HG02970 (cell line): Measurements from ENCODE around the gene HOXA4.

Source experiments
- ATAC-seq: cut with Tn5 transposase; IDR thresholded peaks from one replicate; pipeline ENCODE4 v1.9.1; 2021; ENCODE audit warnings: mild to moderate bottlenecking, moderate library complexity, moderate number of reproducible peaks; ENCODE audit not compliant: unreplicated experiment, low FRiP score

The HOXA4 gene

DNA sequence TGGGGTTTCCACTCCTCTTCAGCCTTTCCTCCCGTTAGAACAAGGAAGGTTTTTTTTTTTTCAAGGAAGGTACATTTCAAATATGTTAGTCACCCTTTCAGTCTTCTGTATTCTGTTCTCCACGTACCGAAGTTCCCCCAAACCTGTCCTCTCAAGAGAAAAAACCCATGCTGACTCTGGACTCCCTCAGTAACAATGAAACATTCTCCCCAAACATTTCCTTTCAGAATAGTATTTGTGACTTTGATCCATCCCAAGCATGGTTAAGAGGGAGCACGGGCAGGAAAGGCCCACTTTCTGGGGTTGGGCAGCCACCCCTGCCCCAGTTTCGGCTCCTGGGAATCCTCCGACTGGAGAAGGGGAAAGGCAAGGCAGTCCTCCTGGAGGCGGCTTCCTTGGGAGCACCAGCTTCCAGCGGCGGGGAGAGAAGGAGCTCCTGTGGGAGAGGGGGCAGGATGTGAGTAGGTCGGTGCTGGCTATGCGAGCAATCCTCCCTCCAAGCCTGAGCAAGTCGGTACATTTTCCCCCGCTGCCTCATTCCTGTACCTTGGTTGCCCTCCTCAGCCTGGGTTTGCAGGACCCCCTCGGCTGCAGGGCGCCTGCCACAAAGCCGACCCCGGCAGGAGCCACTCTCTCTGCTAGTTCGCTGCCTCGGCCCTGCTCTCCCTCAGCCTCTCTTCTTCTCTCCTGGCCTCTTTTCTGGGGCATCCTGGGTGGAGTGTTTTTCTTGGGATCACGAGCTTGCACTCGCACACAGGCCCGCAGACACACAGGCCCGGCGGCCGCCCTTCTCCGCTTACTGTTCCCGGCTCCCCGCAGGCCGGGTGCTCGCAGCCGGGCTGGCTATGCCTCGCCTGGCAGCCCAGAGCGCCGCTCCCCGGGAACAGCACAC, 32.6 kb downstream of the HOXA4 start:
- no peak for ATAC-seq

DNA sequence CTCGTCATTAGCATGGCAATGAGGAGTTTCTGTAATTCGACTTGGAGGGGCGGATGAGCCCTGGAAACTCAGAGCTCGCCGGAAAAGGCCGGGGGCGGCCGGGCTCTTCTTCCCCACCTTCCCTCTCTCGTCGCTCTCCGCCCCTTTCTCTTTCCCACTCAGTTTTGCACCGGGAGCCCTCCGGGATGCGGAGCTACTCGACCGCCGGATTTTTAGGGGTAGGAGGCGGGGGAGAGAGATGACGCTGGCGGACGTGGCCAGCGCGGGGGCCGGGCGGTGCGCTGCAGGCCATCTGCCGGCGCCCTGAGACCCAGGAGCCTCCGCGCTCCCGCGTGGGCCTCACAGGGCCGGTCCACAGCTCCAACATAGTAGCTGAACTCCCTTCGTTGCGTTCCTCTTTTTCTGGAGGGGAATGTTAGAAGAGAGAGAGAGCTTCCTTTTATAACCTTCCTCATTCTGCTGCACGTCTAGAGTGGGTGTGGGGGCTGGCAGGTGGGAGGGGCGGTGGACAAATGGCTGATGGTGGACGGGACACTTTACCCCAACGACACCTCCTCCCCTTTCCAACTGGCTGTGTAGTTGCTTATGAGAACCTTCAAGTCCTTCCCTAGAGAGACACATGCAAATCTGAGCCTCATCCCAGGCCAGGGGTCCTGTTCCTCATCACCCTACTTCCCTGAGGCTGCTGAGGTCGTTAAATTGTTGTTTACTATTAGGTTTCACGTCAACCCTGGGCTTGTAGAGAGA, 33.6 kb downstream of the HOXA4 start:
- no peak for ATAC-seq

DNA sequence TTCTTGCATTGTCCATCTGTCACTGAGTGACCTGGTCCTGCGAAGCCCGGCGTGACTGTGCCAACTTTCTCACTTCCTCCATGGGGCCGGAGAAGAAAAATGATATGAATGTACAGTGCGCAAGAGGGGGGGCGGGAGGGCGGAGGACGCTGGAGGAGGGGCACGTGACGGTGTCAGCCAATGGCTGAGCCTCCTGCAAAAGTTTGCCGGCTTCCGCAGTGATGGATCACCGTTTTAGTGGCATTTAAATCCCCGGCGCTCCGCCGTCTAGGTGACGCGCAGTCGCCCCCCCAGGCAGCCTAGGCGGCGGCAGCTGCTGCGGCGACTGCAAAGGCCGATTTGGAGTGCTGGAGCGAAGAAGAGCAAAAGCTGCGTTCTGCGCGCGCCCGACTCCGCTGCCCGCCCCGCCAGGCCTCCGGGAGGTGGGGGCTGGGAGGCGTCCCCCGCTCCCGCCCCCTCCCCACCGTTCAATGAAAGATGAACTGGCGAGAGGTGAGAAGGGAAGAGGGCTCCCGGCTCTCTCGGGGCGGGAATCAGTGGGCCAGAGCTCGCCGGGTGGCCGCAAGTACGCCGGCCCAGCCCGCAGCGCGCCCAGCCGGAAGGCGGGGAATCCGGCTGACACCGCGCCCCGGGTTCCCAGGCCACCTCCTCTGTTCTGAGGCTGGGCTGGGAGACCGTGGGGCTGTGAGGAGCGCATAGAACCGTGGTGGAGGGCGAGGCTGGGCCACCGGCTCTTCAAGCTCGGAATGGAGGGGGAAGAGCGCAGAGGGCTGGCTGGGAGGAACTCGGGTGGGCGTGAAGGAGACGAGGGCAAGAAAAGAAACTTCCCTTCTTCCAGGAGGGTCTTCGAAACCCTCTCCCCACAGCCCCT, 34.4 kb downstream of the HOXA4 start, which contains the start of gene HOXA1:
TSS of gene HOXA1 (minus strand) at position 104 of the 871 bp plus-strand sequence. CDS start at position 16, 88 bp downstream.
- ATAC-seq = peak; percentile 82

DNA sequence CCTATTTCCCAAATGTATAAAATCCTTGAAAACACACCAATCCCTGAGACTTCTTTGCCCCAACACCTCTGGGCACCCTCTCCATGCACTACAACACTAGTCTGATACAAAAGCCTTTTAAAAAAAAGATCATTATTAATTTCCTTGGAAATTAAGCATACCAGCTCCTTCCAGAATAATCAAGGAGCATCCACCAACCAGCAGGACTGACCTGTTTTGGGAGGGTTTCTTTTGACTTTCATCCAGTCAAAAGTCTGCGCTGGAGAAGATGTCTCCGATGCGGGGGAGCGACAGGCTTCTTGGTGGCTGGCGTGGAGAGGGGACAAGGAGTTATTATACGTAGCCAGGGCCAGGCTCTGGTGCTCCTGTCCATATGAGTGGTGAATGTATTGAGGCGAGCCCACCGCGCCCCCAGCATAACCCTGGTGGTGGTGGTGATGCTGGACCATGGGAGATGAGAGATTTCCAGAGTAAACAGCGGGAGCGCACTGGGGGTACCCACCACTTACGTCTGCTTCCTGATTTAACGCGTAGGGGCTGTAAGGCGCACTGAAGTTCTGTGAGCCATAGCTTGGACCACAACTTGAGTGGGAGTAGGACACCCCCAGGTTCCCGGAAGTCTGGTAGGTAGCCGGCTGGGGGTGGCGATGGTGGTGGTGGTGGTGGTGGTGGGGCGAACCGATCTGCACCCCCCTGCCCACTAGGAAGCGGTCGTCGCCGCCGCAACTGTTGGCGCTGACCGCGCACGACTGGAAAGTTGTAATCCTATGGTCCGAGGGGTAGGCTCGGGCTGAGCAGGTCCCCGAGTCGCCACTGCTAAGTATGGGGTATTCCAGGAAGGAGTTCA, 35.3 kb downstream of the HOXA4 start:
- ATAC-seq = peak; percentile 3

DNA sequence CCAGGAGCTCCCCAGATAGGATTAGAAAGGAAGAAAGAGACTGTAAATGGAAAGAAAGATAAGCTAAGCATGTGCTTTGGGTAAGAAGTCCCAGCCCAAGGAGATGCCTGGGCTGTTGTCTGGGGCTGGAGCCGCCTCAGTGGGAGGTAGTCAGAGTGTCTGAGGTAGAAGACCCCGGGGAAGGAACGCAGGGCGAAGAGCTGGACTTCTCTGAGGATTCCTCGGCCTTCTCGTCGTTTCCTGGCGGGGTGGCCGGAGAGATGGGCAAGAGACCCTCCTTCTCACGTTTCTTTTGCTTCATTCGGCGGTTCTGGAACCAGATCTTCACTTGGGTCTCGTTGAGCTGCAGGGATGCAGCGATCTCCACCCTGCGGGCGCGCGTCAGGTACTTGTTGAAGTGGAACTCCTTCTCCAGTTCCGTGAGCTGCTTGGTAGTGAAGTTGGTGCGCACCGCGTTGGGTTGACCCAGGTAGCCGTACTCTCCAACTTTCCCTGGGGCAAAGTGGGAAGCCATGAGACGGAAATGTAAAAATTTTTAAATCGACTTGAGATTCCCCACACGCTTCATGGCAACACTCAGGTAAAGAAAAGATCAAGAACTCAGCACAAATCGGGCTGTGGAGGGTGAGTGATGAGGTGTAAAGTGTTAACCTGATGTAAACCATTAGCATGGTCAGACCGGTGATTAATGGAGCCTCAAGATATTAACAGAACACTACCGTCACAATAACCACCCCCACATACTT, 36.1 kb downstream of the HOXA4 start:
- no peak for ATAC-seq

DNA sequence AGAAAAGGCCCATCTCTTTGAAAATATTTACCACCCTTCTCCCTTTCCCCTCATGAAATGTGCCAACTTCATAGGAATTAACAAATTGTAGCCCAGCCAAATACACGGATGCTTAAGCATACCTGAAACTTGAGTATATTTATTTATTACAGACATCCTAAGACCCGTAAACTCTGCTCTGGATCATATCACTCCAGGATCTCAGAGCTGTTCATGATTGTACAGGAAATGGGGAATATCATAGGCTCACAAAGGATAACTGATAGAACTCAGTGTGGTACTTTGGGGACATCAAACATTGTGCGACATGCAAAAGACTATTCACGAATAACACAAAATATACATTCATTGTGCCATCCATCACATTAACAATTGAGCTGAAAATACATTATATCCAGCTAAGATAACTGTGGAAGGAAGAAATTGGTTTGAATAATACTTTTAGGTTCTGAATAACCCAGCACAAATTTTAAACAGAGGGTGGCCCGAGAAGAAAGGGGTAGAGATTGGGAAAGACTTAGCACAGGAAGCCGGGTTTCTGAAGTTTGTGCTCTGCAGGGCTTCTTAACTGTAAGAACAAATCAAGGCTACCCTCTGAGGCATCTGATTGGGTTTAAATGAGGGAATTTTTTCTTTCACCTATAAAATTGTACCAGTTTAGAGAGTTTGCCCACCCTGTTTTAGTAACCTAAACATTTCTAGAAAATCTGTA, 37.2 kb downstream of the HOXA4 start:
- no peak for ATAC-seq

DNA sequence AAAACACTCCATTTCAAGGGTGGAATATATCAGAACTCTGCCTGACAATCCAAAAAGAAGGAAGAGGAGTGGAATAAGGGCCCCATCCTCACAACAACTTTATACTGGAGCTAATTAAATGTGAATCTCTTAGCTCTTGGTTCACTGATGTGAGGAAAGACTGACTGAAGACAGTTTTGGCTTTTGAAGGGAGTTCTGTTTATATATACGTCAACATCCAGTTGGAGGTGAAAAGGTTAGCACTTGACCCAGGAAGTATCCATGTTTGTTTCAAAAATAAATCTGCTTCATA, 37.8 kb downstream of the HOXA4 start:
- no peak for ATAC-seq

DNA sequence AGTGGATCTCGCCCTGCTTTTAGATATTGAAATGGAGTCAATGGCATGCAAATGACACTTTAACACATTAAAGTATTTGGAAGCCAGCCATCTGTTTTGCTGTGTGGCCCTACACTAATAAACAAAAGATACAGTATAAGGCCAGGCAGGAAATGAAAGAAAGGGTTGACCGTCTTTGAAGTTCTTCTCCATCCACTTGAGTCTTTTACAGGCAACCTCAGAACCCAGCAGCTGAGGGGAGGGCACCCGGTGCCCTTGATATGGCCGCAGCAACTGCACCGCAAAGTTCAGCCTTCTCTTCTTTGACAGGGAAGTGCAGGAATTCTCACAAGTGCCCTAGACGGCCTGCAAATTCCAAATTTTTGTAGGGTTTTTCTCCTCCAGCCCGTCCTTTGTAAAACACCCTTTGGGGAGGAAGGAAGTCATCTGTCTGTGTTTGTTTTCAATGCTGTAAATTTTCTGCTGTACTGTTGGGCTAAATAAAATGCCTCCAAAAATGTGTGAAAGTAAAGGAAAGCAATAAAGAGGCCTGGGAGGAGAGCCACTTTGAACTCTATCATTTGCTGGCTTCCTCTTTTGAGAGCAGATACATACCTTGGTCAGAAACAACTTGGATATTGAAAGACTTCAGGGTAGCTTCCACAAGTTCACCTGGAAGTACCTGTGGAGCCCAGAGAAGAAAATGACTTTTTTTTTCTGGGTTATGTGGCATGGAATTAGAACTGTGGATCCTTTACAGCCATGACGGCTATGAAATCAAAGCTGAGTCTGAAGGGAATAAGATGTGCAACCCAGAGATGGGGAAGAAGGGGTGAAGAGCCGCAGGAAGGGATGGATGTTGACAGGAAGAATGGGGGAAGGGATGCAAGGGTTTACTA, 38.4 kb downstream of the HOXA4 start:
- no peak for ATAC-seq

DNA sequence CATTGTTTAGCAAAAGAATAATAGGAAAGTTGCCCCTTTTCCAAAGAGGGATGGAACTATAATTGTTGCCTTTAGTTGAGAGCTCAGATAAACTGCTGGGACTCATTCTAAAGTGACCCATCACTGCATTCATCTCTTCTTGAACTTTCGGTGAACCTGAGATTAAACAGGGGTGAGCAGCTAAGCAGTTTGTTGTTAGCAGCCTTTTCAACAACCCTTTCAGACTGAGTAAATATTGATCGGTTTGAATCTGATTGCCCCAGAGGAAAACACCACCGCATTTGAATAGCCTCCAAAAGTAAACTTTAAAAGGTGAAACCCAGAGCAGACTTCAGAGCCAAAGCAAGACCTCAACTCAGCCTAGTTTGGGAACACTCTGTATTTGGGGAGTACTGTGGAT, 39.5 kb downstream of the HOXA4 start:
- no peak for ATAC-seq

DNA sequence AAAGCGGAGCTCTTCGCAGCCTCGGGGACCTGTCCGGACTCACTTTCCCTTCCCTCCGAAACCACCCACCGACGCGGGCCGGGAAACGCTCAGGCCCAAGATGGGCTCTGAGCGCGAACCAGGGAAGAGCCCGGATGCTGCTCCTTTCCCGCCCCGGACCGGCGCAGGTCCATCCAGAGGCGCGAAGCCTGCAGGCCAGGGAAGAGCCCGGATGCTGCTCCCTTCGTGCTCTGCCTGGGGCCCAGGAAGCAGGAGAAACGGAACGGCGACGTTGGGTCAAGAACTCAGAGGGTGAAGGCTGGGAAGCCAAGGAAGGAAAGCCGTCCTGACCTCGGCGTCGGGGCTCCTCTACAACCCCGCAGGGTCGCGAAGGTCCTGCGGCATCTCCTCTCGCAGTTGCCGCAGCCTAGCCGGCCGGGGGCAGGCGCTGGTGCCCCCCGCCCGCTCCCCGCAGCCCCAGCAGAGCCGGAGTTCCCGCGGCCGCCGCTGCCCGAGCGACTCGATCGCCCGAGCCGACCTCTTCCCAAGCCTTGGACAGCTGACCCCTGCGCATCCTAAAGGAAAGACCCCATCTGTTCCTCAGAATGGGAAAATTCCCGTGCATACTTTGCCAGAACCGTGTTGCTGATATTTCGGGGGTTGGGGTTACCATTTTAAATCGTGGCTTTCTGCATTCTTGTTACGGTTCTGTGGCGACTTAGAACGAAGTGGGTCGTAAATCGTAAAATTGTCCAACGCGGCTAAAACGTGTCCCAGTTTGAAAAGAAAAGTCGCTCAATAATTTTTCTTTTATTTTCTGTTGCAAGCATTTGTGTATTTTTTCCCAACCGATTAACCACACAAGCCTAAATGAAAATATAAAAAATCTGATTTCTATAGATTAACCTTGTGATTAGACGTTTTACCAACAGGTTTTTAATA, 42.3 kb downstream of the HOXA4 start:
- ATAC-seq = no peak

DNA sequence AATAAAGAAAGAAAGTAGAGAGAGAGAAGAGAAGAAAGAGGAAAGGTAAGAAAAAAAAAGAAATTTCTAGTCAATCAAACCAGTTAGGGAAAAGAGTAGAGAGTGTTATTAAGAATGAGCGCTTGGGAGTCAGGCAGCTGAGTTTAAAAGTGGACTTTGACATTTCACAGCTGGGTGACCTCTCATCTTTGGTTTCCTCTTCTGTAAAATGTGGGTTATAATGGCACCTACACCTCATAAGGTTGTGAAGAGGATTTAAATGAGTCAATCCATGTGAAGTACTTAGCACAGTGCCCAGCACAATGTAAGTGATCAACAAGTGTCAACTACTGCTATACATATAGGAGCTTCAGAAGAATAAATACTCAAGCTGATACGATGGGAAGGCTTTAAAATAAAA, 46.9 kb downstream of the HOXA4 start:
- ATAC-seq = no peak

DNA sequence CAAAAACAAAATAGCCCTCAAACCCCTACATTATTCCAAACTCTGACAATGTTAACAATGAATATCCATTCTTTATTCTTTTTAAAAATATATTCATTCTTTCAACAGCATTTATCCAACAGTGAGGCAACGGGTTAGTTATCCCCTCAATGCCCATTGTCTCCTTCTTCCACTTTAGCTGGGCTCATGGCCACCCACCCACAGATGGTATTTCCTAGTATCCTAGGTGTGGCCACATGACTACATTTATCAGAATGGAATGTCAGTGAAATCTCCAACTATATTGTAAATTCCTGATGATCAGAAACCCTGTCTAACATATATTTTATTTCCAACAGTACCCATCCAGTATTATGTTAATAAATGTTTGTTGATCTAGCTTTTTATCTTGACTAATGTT, 48.4 kb downstream of the HOXA4 start:
- ATAC-seq = no peak

DNA sequence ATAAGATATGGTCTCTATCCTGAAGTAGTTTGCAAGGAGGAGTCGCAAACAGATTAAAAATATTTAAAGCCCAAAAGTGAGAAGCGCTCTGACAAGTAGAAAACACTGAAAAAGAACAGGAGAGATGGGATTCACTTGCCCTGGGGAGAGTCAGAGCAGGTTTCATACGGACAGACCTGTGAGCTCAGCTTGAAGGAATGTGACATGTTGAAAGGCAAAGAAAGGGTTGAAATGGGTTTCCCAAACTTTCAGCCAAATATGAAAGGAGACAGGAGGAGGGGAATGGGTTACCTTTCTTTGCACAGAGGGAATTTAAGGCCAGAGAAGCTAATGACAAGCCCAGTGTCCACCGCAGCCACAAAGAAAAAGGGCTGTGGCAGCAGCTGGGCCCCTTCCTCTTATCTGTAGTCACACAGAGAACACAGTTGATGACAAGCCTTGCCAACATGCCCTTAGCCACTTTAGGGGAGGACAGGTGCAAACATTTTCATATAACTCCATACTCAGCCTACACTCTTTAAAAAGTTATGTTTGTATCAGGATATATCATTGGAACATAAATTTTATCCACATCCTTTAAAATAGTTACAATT, 49.6 kb downstream of the HOXA4 start:
- no peak for ATAC-seq

DNA sequence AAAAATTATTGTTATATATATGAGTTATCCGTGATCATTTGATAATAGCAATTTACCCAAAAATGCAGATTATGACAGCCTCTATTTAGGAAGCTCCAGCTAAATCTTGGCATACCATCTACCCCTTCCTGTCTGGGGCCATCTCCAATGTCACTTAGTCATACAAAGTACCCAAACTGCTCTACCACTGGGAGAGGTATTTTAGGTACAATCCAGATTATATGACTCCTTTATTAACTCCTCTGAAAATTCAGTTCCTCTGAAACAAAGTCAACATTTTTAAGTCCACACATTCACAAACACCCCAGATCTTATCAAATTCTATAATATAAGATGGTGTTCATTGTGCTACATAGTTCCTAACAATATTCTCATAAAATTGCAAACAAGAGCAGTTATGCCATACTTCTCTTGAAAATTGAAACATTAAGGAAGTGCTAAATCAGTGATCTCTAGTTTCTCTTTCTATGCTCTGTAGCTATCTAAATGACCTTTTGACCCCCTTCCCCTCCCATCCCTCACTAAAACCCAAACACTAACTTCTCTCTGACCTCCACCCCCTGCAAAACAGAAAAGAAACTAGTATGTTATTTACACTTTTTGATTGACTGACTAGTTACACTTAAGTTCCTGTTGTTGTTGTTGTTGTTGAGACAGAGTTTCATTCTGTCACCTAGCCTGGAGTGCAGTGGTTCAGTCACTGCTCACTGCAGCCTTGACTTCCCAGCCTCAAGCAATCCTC, 51.2 kb downstream of the HOXA4 start:
- no peak for ATAC-seq

DNA sequence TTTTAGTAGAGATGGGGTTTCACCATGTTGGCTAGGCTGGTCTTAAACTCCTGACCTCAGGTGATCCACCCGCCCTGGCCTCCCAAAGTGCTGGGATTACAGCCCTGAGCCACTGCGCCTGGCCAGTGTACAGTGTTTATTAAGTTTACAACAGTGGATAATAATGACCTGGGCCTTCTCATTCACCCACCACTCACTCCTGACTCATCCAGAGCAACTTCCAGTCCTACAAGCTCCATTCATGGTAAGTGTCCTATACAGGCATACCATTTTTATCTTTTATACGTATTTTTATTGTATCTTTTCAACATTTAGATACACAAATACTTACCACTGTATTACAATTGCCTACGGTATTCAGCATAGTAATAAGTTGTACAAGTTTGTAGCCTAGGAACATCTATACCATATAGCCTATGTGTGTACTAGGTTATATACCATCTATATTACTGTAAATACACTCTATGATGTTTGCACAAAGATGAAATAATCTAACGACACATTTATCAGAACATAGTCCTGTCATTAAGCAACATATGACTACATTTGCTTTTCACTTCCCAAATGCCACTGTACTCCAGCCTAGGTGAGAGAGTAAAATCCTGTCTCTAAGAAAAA, 51.8 kb downstream of the HOXA4 start:
- ATAC-seq = no peak
